ENCODE measurements around the gene COL2A1.

The COL2A1 gene

GRCh38 chr12:48021485-48022179 lies 17.4 kb upstream of the COL2A1 start (continued):
- TF ChIP-seq ELK4 (IDR thresholded peaks at IDR 0.05; ENCODE audit: borderline replicate concordance, low read depth, low read length) (no peak), CTCF (tag by site-specific recombination; IDR thresholded peaks at IDR 0.05) (no peak; the same call in 1 of the 2 replicates), ZNF423 (tag by site-specific recombination; IDR thresholded peaks at IDR 0.05) (peak; percentile 76), ZNF48 (tag by site-specific recombination; IDR thresholded peaks at IDR 0.05) (no peak), ZNF707 (tag by site-specific recombination; IDR thresholded peaks at IDR 0.05) (no peak), KLF16 (tag by site-specific recombination; IDR thresholded peaks at IDR 0.05) (peak; percentile 89), ZNF184 (tag by site-specific recombination; IDR thresholded peaks at IDR 0.05) (no peak), ZNF202 (tag by site-specific recombination; IDR thresholded peaks at IDR 0.05; ENCODE audit: borderline replicate concordance) (no peak), ZNF366 (tag by site-specific recombination; conservative IDR thresholded peaks at IDR 0.05) (peak; percentile 100), TCF7L2 (IDR thresholded peaks at IDR 0.05; ENCODE audit: borderline replicate concordance, low read depth, low read length) (peak; percentile 63; the same call in 1 of the 2 replicates), KLF10 (tag by site-specific recombination; IDR thresholded peaks at IDR 0.05) (peak; percentile 84), ZNF777 (tag by site-specific recombination; IDR thresholded peaks at IDR 0.05; ENCODE audit: borderline replicate concordance) (no peak), ZNF426 (tag by site-specific recombination; IDR thresholded peaks at IDR 0.05) (no peak), ZNF660 (tag by site-specific recombination; IDR thresholded peaks at IDR 0.05) (peak; percentile 57; the same call in 1 of the 2 replicates), ZBTB17 (tag by site-specific recombination; IDR thresholded peaks at IDR 0.05) (peak; percentile 88), ZNF610 (tag by site-specific recombination; IDR thresholded peaks at IDR 0.05; ENCODE audit: borderline replicate concordance) (peak; percentile 81), ZNF292 (tag by site-specific recombination; IDR thresholded peaks at IDR 0.05; ENCODE audit: borderline replicate concordance, low read depth) (no peak), ZNF302 (tag by site-specific recombination; IDR thresholded peaks at IDR 0.05; ENCODE audit: low read depth) (no peak), ZXDB (tag by site-specific recombination; IDR thresholded peaks at IDR 0.05) (peak; percentile 98), ZSCAN5A (tag by site-specific recombination; IDR thresholded peaks at IDR 0.05) (no peak), YY1 (tag by site-specific recombination; IDR thresholded peaks at IDR 0.05) (peak; percentile 88), ZNF624 (tag by site-specific recombination; IDR thresholded peaks at IDR 0.05) (no peak), ZBTB11 (tag by site-specific recombination; conservative IDR thresholded peaks at IDR 0.05; ENCODE audit: low read depth) (no peak)
- TF ChIP-seq, protein P1, sequence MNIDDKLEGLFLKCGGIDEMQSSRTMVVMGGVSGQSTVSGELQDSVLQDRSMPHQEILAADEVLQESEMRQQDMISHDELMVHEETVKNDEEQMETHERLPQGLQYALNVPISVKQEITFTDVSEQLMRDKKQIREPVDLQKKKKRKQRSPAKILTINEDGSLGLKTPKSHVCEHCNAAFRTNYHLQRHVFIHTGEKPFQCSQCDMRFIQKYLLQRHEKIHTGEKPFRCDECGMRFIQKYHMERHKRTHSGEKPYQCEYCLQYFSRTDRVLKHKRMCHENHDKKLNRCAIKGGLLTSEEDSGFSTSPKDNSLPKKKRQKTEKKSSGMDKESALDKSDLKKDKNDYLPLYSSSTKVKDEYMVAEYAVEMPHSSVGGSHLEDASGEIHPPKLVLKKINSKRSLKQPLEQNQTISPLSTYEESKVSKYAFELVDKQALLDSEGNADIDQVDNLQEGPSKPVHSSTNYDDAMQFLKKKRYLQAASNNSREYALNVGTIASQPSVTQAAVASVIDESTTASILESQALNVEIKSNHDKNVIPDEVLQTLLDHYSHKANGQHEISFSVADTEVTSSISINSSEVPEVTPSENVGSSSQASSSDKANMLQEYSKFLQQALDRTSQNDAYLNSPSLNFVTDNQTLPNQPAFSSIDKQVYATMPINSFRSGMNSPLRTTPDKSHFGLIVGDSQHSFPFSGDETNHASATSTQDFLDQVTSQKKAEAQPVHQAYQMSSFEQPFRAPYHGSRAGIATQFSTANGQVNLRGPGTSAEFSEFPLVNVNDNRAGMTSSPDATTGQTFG (tag by site-specific recombination; IDR thresholded peaks at IDR 0.05; ENCODE audit: borderline replicate concordance), result no peak
- TF ChIP-seq, protein P2, sequence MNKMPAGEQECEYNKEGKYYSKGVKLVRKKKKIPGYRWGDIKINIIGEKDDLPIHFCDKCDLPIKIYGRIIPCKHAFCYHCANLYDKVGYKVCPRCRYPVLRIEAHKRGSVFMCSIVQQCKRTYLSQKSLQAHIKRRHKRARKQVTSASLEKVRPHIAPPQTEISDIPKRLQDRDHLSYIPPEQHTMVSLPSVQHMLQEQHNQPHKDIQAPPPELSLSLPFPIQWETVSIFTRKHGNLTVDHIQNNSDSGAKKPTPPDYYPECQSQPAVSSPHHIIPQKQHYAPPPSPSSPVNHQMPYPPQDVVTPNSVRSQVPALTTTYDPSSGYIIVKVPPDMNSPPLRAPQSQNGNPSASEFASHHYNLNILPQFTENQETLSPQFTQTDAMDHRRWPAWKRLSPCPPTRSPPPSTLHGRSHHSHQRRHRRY (tag by site-specific recombination; IDR thresholded peaks at IDR 0.05), result no peak
- TF ChIP-seq, protein P3, sequence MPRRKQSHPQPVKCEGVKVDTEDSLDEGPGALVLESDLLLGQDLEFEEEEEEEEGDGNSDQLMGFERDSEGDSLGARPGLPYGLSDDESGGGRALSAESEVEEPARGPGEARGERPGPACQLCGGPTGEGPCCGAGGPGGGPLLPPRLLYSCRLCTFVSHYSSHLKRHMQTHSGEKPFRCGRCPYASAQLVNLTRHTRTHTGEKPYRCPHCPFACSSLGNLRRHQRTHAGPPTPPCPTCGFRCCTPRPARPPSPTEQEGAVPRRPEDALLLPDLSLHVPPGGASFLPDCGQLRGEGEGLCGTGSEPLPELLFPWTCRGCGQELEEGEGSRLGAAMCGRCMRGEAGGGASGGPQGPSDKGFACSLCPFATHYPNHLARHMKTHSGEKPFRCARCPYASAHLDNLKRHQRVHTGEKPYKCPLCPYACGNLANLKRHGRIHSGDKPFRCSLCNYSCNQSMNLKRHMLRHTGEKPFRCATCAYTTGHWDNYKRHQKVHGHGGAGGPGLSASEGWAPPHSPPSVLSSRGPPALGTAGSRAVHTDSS (tag by site-specific recombination; IDR thresholded peaks at IDR 0.05), result peak; percentile 62

Measured in HEK293 (cell line).